Activated CD4-positive, CD25-positive, alpha-beta regulatory T cell (primary cell): ENCODE measurements around the gene HAND1.

Source experiments
- DNase-seq, 4 experiments: peaks; one replicate each; lab custom pipeline; 2025; lab: John Stamatoyannopoulos, UW

The HAND1 gene

GRCh38 chr5:154478752-154479159 lies 729 bp upstream of the HAND1 start:
- no peak for DNase-seq

- DNase-seq, result no peak
Measured at GRCh38 chr5:154477382-154478223, 424 bp downstream of the HAND1 start.

GRCh38 chr5:154476354-154477205 lies 1.4 kb downstream of the HAND1 start:
- DNase-seq, result no peak

GRCh38 chr5:154475591-154476353 lies 2.3 kb downstream of the HAND1 start:
- no peak for DNase-seq

- DNase-seq, result no peak
Measured at GRCh38 chr5:154474396-154475334, 3.4 kb downstream of the HAND1 start.

GRCh38 chr5:154473581-154474283 lies 4.3 kb downstream of the HAND1 start:
- DNase-seq, result no peak

- DNase-seq, result no peak
Measured at GRCh38 chr5:154472871-154473580, 5.0 kb downstream of the HAND1 start.

- no peak for DNase-seq
Measured at GRCh38 chr5:154470947-154471870, 6.8 kb downstream of the HAND1 start.

GRCh38 chr5:154470137-154470536 lies 7.9 kb downstream of the HAND1 start:
- DNase-seq, result no peak

- DNase-seq, result peak; percentile 50 to 76 (median 60)
Measured at GRCh38 chr5:154467655-154468354, 10.2 kb downstream of the HAND1 start.

GRCh38 chr5:154466671-154467070 lies 11.4 kb downstream of the HAND1 start:
- no peak for DNase-seq

GRCh38 chr5:154466147-154466546 lies 11.9 kb downstream of the HAND1 start:
- no peak for DNase-seq

GRCh38 chr5:154465169-154465568 lies 12.9 kb downstream of the HAND1 start:
- DNase-seq, result no peak

- no peak for DNase-seq
Measured at GRCh38 chr5:154464438-154464837, 13.6 kb downstream of the HAND1 start.

GRCh38 chr5:154461531-154461930 lies 16.5 kb downstream of the HAND1 start:
- DNase-seq, result no peak

GRCh38 chr5:154460172-154460571 lies 17.9 kb downstream of the HAND1 start:
- no peak for DNase-seq

- no peak for DNase-seq
Measured at GRCh38 chr5:154459015-154459414, 19.0 kb downstream of the HAND1 start.

- no peak for DNase-seq
Measured at GRCh38 chr5:154456540-154456939, 21.5 kb downstream of the HAND1 start.
